GM21360 (cell line): ENCODE results near the gene ABL1.

Experiments
- ATAC-seq: cut with Tn5 transposase; IDR thresholded peaks from one replicate; pipeline ENCODE4 v1.9.1; 2021; ENCODE audit warnings: mild to moderate bottlenecking, moderate library complexity; ENCODE audit not compliant: unreplicated experiment

The ABL1 gene

DNA sequence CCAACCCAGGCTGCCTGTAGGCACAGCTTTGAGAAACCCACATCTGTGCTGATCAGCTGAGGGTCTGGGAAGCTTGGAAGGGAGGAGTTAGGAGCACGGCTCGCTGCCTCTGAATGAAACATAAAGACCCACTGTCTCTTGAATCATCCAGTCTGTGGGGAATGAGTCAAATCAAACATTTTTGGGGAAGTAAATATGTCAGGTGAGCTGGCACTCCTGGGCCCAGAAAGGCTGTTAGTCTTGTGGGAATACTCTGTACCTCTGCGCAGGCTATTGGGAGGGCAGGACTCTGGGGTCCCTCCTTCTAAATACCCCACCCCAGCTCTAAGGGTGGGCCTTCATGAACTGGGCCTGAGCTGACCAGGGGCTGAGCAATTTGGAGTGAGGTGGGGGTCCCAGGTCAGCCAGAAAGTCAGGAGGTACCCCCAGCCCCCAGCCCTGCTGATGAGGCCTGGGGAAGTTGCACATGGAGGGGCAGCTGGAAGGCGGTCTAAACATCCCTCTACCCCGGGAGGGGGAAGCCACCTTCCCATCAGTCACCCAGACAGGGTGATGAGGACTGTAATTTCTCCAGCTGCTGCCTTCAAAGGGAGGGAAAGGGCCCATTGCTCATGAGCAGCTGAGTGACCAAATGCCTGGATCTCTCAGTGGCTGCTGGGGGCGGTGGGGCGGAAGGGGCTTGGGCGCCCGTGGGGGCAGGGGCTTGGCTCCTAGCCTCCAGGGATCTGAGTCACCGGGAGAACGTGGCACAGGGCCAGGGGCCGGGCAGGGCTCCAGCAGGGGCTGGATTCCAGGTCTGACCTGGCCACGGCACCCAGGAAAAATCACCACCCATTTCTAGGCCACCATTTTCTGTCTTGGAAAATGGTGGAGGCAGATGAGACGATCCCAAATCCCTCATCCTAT lies 93.2 kb downstream of the ABL1 start:
- peak; percentile 41 for ATAC-seq

DNA sequence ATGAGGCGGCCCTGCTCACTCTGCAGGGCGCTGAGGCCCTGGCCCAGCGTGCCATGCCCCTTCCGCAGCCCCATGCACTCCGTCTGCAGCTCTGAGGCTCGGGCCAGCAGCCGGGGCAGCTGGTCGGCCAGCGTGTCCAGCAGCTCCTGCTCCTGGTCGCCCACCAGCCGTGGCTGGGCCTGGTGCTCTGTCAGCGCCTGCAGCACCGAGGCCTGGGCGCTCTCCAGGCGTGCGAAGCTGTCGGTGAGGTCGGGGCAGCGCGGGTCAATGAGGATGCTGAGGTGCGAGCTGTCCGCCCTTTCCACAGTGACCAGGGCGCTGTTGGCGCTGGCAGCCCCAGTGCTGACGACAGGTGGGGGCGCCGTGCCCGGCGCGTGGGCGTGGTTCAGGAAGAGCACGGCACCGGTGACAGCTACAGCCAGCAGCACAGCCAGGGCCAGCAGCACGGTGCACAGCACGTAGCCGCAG lies 94.6 kb downstream of the ABL1 start:
- ATAC-seq: no peak

DNA sequence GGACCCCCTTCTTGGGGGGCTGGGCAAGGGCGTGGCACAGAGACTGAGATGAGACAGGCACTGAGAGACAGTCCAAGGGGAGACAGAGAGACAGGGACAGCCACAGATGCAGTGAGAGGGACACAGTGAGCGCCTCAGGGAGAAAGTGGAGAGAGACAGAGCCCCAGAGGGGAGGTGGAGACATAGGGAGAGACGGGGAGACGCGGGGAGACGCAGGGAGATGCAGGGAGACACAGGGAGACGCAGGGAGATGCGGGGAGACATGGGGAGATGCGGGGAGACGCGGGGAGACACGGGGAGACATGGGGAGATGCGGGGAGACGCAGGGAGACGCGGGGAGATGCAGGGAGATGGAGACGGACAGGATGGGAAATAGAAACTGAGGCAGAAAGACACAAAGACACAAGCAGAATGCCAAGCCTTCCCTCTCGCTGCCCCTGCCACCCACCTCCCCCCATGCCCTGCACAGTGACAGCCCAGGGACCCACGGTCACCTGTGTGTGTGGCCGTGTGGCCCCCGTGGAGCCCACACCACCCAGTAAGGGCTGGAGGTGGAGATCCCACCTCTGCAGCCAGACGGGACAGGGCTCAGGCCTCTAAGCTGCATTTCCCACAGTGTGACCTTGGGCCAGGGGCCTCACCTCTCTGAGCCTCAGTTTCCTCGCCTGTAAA lies 95.2 kb downstream of the ABL1 start:
- no peak for ATAC-seq

DNA sequence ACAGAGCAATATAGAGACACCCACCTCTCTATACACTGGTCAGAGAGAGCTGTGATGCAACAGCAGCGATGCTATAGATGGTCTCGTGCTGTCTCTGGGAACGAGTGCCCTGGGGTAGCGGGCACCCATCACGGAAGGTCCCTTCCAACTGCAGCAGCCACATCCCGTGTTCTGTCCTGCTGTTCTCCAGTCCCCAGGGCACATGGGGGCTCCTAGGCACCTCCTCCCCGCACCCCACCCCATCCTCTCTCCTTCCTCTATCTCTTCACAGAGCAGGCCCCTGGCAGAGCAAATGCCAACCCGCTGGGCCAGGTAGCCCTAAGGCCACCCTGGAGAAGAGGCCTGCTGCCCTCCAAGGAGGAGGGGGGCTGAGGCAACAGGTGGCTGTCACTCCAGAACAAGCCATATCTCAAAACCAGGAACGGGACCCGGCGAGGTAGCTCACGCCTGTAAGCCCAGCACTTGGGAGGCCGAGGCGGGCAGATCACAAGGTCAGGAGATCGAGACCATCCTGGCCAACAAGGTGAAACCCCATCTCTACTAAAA lies 95.8 kb downstream of the ABL1 start:
- no peak for ATAC-seq

DNA sequence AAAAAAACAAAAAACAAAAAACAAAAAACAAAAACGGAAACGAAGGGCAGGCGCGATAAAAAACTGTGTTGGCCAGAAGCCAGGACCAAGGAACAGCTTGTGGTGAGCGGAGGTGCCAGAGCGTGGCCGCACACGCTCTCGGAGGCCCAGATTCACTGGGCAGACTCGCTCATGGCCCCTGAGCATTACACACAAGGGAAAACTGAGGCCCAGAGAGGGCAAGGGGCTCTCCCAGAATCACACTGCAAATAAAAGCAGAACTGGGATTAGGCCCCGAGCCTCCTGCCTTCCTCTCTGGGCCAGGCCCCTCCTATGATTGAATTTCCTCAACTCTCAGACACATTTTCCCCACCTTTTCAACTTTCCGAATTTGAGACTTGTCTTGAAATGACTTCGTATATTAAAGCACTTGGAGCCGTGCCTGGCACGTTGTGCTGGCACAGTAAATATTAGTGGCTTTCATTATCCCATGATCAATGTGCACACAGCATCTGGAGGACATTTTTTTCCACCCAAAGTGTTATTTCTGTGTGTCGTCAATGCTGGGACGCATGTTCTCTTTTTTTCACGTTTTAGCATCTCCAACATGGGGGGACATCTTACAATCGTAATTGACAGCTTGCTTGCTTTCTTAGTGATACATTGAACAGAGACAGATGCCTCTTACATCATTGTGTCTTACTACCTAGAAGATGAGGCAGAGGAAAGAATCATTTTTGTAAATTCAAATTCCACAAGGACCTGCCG lies 96.6 kb downstream of the ABL1 start:
- ATAC-seq: peak; percentile 43

DNA sequence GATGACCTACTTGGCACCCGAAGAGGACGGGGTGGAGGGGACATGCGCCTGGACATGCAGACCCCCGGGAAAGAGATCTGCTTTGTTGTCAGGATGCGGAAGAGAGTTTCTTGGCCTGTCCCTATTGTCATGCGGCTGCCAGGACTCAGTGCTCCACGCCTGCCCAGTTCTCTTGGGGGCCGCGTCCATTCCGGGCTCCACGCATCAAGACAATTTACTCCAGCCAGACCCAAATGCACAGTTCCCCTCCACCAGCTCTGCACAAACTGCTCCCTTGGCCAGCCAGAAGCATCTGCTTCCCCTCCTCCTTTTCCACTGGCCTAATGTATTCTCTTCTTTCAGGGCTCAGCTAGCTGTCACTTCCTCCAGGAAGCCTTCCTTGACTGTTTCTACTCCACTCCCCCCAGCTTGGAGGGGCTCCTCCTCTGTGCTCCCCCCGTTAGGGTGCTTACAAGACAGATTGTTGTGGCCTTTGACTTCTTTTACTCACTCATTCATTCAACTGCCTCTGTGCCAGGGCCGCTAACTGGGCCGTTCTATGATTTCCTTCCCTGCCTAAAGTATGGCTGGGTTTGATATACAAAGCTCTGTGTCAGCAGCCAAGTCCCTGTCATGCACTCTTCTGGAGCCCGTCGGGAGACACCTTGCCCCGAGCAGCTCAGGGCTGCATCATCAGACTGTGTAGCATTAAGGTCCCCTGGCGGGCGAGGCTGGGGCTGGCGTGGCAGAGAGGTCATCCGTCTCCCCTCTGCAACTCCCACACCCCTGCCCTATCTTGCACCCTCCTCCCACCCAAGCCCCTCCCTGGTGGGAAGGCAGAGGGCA lies 97.4 kb downstream of the ABL1 start:
- ATAC-seq: no peak

DNA sequence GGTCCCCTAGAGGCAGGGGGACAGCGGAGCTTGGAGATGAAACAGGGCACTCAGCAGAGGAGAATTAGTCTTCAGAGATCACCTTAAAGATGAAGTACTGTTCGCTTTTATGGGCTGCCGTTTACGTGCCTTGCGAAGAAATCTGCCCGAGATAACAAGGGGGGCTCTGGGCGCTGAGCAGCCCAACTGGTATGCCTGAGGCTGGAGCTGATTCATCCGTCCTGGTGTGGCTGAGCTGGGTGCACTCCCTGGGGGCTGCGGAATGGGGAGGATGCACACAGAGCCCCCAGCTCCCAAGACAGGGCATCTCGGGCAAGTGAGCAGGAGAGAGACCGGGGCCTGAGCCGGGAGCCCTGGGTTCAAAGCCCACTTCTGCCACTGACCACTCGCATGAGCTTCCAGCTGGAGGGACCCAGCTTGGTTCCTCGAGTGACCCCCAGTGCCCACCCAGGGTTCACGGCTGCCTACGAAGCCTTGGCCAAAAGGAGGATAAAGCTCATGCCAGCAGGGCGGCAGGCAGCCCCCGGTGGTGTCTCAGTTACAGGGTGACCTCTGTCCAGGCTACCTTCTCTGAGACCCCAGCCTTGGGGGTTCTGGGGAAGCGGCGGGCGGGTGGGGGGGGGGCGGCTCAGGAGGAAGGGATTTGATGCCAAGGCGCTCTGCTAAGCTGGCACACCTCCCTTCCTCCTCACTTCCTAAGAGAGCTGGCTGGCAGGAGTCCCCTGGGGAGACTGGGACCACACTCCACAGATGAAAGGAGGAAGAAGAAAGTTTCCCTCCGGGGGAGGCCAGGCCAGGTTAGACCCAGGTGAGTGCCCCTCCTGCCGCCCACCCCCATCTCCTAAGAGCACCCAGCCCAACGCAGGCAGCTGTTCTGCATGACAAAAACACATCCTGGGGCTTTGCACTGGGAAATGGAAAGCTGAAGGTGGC lies 98.3 kb downstream of the ABL1 start:
- ATAC-seq: no peak

DNA sequence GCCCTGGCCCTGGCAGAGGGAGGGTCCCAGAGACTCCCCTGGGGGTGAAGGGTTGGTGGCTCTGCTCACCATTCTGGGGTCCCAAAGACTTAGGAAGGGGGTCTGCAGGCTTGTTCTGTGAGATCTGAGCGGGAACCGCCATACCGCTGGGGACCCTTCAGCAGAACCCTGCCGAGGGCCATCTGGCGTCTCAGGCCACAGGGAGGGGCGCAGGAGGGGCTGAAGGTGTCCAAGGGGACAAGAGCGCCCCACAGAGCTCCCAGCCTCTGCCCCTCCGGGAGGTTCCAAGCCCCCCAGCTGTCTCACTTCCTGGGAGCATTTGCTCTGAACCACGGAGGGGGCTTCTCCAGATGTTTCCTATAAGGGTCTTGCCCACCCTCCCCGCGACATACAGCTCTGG lies 99.2 kb downstream of the ABL1 start:
- no peak for ATAC-seq

DNA sequence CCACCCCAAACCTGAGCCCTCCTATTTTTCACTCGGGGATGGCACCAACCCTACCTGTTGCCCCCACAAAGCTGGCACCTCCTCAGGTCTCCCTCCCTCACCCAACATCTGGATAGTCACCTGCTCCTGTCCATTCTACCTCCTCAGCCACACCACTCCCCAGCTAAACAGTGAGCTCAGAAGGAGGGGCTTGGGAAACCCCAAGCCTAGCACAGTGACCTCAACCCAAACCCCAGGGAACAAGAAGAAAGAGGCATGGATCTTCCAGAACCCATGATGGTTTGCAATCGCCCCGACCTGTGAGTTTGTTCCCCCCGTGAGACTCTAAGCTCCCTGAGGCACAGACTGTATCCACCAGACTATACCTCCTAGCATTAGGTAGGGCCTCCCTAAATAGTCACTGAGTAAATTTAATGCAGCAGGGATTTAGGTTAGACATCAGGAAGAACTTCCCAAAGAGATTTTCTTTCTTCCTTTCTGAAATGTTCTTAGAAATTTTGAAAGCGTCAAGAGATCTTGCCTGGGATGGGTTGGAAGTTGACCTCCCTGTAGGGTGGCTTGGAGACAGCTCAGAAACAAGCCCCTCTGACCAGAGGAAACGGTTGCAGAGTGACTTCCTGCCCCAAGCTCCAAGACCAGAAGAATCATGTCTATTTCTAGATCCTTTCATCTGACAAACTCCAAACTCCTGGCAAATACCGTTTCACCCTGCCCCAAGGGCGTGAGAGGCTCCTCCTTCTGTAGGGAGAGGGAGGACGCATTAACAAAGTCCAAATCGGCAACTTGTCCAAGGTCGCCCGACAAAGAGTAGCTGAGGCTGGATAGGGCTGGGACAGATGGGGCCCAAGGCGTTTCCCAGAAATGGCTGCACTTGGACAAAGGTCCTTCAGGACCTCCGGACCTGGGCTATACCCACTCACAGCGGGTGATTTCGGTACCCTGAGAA lies 99.9 kb downstream of the ABL1 start:
- no peak for ATAC-seq

DNA sequence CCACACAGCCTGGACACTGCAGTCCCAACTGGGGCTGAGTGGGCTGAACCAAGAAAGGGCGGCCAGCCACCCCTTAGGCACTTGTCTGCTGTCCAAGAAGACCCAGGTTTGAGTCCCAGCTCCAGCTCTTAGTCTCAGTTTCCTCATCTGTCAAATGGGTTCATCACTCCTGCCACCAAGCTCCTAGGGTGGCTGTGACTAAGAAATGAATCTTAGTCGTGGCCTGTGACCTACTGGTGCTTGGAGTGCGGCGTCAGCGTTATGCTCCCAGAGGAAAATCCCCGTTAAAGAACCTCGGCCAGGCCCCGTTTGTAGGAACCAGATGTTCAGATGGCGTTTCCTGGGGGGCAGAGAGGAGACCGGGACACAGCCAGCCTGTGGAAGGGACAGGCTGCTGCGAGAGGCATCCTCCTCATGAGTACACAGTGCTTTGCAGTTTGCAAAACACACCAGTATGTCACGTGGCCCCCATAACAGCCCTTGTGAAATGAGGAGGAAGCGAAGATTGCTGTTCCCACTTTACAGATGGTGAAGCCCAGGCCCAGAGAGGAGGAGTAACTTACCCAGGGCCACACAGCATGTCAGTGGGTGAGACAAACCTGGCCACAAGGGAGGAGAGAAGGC lies 100.7 kb downstream of the ABL1 start:
- ATAC-seq: no peak

DNA sequence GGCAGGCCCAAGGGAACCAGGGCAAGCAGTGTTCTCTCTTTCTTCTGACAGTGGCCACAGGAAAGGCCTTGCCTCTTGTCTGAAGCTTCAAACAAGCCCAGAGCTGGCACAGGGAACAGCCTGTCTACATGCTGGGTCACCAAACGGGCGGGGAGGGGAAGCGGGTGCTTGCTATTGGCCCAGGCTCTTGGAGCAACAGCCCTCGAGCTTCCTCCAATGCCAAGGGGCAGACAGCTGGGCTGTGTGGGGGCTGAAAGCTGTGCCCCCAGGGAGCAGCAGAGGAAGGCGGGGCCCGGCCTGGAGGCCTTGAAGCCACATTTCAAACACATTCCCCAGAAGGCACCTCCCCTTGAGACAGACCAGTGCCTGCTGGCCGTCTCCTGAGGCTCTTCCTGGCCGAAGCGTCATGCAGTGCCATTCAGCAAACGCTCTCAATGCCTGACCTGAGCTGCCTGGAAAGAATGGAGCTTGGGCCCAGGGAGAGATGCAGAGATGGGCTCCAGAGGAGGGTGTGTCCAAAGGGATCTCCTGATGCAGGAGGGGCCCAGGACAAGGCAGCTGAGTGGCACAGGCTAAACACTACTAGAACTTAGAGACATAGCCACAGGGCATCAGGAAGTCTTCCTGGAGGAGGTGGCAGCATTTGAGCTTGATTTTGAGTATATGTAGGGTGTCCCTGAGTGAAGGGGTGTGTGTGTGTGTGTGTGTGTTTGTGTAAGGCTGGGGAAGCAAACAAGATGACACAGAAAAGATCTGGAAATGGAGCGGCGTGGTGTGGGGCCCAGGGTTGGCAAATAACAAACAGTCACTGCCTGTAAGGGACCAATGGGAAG lies 101.4 kb downstream of the ABL1 start:
- no peak for ATAC-seq
